ENCODE data around the gene RSRC1.

The RSRC1 gene

DNA sequence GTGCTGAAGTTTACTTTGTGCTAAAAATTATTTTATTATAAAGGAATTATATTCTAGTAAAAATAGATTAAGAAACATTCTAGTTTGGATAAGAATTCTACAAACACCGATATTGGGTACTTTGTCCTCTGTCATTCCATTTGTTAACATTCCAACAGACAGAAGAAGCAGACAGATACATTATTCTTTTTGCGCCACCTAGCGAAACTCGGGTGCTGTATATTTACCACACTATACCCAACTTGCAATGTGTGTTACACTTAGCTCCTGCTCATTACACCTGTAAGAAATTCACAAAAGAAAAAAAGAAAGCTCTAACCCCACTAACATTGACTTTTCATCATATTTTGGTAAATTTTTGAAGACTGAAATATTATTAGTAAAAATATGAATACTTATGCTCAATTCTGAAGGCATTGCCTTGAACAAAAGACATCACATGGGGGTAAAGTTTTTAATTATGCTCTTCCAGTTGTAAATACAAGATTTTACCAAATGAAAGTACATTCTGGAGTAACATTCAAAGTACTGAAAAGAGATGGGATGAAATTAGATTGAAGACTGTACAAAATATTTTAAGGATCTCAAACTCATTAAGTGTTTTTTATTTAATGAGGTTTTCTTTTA, 324.6 kb downstream of the RSRC1 start:
- Histone ChIP-seq H3K4me1 (ENCODE audit: low read length) (peaks cover 24% of the 10 kb centered on the region), H2AFZ (ENCODE audit: low read depth, low read length) (no peak overlapping the region), H3K79me2 (ENCODE audit: low read length) (no peaks in the 10 kb centered on the region), H3K4me3 (ENCODE audit: low read length) (no peak overlapping the region), H4K20me1 (ENCODE audit: insufficient read depth, low read length) (no peaks in the 10 kb centered on the region), H3K27me3 (ENCODE audit: low read depth, low read length) (no peaks in the 10 kb centered on the region), H3K4me2 (ENCODE audit: low read length) (no peak overlapping the region), H3K27ac (ENCODE audit: low read length) (no peak overlapping the region), H3K9ac (ENCODE audit: low read length) (no peak overlapping the region), H3K9me3 (ENCODE audit: insufficient read depth, low read length) (no peaks in the 10 kb centered on the region), H3K36me3 (replicated peaks; ENCODE audit: low read depth, low read length) (no peaks in the 10 kb centered on the region)
- TF ChIP-seq, protein P1, sequence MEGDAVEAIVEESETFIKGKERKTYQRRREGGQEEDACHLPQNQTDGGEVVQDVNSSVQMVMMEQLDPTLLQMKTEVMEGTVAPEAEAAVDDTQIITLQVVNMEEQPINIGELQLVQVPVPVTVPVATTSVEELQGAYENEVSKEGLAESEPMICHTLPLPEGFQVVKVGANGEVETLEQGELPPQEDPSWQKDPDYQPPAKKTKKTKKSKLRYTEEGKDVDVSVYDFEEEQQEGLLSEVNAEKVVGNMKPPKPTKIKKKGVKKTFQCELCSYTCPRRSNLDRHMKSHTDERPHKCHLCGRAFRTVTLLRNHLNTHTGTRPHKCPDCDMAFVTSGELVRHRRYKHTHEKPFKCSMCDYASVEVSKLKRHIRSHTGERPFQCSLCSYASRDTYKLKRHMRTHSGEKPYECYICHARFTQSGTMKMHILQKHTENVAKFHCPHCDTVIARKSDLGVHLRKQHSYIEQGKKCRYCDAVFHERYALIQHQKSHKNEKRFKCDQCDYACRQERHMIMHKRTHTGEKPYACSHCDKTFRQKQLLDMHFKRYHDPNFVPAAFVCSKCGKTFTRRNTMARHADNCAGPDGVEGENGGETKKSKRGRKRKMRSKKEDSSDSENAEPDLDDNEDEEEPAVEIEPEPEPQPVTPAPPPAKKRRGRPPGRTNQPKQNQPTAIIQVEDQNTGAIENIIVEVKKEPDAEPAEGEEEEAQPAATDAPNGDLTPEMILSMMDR (IDR thresholded peaks at IDR 0.05; ENCODE audit: low read depth, low read length): peak; percentile 80
- TF ChIP-seq EZH2phosphoT487 (IDR thresholded peaks at IDR 0.05; ENCODE audit: low read depth): no peak

DNA sequence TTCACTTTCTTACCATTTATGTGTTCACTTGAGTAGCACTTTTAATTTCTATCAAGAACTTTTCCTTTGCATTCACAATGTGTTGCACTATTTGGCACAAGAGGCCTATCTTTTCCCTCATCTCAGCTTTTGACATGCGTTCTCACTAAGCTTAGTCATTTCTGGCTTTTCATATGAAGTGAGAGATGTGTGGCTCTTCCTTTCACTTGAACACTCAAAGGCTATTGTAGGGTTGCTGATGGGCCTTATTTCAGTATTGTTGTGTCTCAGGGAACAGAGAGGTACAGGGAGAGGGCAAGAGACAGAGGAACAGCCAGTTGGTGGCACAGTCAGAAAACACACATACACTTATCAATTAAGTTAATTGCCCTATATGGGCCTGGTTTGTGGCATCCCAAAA, 333.7 kb downstream of the RSRC1 start:
- Histone ChIP-seq H3K36me3 (replicated peaks; ENCODE audit: low read depth, low read length) (no peaks in the 10 kb centered on the region), H3K27me3 (ENCODE audit: low read depth, low read length) (no peaks in the 10 kb centered on the region), H3K4me1 (ENCODE audit: low read length) (peaks cover 16% of the 10 kb centered on the region), H3K27ac (ENCODE audit: low read length) (peak overlapping the region; percentile 42; the same call in 1 of the 2 replicates), H3K9me3 (ENCODE audit: insufficient read depth, low read length) (no peaks in the 10 kb centered on the region), H3K79me2 (ENCODE audit: low read length) (no peaks in the 10 kb centered on the region), H3K9ac (ENCODE audit: low read length) (no peak overlapping the region), H4K20me1 (ENCODE audit: insufficient read depth, low read length) (peaks cover 5% of the 10 kb centered on the region; the same call in 1 of the 2 replicates), H3K4me3 (ENCODE audit: low read length) (no peak overlapping the region), H3K4me2 (ENCODE audit: low read length) (peak overlapping the region; percentile 38), H2AFZ (ENCODE audit: low read depth, low read length) (no peak overlapping the region)
- TF ChIP-seq EZH2phosphoT487 (IDR thresholded peaks at IDR 0.05; ENCODE audit: low read depth): no peak
- TF ChIP-seq, protein P1 (IDR thresholded peaks at IDR 0.05; ENCODE audit: low read depth, low read length): no peak

DNA sequence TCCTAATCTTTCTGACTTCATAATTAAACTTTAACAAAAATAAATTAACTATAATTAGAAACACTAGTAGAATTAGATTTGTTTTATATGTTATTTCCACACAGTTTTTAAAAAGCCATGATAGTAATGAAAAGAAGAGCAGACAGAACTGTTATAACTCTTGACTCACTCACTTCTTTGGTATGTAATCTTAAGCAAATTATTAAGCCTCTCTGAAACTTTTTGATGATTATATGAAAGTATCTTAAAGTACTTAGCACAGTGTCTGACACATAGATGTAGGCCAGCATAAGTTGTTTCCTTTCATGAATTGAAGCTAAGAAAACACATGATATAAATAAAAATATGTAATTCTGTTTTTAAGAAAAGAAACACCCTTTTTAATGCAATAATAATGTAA, 337.5 kb downstream of the RSRC1 start:
- no peaks in the 10 kb centered on the region for H3K79me2 ChIP-seq (ENCODE audit: low read length)
- H3K27me3 ChIP-seq (ENCODE audit: low read depth, low read length): no peaks in the 10 kb centered on the region
- peaks cover 31% of the 10 kb centered on the region for H3K4me1 ChIP-seq (ENCODE audit: low read length)
- TF ChIP-seq EZH2phosphoT487 (IDR thresholded peaks at IDR 0.05; ENCODE audit: low read depth): no peak
- TF ChIP-seq, protein P1 (IDR thresholded peaks at IDR 0.05; ENCODE audit: low read depth, low read length): no peak
- H3K36me3 ChIP-seq (replicated peaks; ENCODE audit: low read depth, low read length): no peaks in the 10 kb centered on the region
- no peak overlapping the region for H3K4me3 ChIP-seq (ENCODE audit: low read length)
- H3K27ac ChIP-seq (ENCODE audit: low read length): no peak overlapping the region
- no peaks in the 10 kb centered on the region for H3K9me3 ChIP-seq (ENCODE audit: insufficient read depth, low read length)
- H3K9ac ChIP-seq (ENCODE audit: low read length): no peak overlapping the region
- no peak overlapping the region for H3K4me2 ChIP-seq (ENCODE audit: low read length)
- no peak overlapping the region for H2AFZ ChIP-seq (ENCODE audit: low read depth, low read length)
- peaks cover 5% of the 10 kb centered on the region; the same call in 1 of the 2 replicates for H4K20me1 ChIP-seq (ENCODE audit: insufficient read depth, low read length)

DNA sequence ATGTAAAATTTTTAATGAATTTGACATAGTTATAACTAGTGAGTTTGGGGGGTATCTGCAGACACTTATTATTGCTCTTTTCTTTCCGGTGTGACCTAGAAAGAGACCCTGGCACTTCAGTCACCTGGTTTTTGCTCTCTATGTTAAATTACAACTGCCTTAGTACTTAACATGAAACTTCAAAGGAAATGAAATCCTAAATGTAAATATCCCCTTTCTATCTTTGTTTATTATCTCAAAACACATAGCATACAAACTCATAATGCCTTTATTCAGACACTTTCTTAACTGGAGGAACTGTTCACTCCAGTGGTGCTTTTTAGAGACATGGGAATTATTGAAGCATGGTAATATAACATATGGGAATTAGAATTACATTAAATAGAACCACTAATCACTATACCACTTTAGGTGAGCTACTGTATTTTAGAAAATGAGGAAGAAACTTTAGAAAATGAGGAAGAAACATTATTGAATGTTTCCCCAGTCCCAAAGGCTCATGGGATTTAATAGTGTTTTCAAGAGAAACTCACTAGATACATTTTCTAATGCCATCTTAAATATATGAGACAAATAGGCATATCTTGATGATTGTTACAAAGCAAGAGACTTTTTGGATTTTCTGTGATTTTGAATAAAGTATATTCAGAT, 341.6 kb downstream of the RSRC1 start:
- H3K27me3 ChIP-seq (ENCODE audit: low read depth, low read length): no peaks in the 10 kb centered on the region
- peak overlapping the region; percentile 26 for H3K27ac ChIP-seq (ENCODE audit: low read length)
- H3K4me3 ChIP-seq (ENCODE audit: low read length): peak overlapping the region; percentile 7; the same call in 1 of the 2 replicates
- H3K36me3 ChIP-seq (replicated peaks; ENCODE audit: low read depth, low read length): no peaks in the 10 kb centered on the region
- no peak for TF ChIP-seq EZH2phosphoT487 (IDR thresholded peaks at IDR 0.05; ENCODE audit: low read depth)
- TF ChIP-seq, protein P1 (IDR thresholded peaks at IDR 0.05; ENCODE audit: low read depth, low read length): no peak
- H2AFZ ChIP-seq (ENCODE audit: low read depth, low read length): no peak overlapping the region
- H4K20me1 ChIP-seq (ENCODE audit: insufficient read depth, low read length): no peaks in the 10 kb centered on the region
- peak overlapping the region; percentile 51 for H3K4me2 ChIP-seq (ENCODE audit: low read length)
- H3K4me1 ChIP-seq (ENCODE audit: low read length): peaks cover 27% of the 10 kb centered on the region
- no peaks in the 10 kb centered on the region for H3K79me2 ChIP-seq (ENCODE audit: low read length)
- H3K9me3 ChIP-seq (ENCODE audit: insufficient read depth, low read length): no peaks in the 10 kb centered on the region
- H3K9ac ChIP-seq (ENCODE audit: low read length): no peak overlapping the region
